Right lobe of liver (tissue), 4 donors: ENCODE measurements around the gene INVS.

Experiments used
- CTCF ChIP-seq, 4 donors: fragments of 200-600 bp in 3 of 4; fragments of 450-650 bp in 1 of 4; IDR thresholded peaks; one replicate each; pipeline versions ENCODE4 v1.5.1 to v1.8.0; 2016 to 2022; ENCODE audit warnings: antibody characterized with exemption in 4 of 4, mild to moderate bottlenecking in 2 of 4
- POLR2A ChIP-seq: fragments of 450-650 bp; IDR thresholded peaks from one replicate; pipeline ENCODE4 v1.6.1; 2017; ENCODE audit warnings: antibody characterized with exemption, mild to moderate bottlenecking
- donor health status: DM: no; HTN: no; CAD: no.
- donor health status: DM: no; HTN: no; CAD: no.
- donor health status: DM: no; HTN: yes; CAD: no.

GRCh38 chr9:100219347-100219746 is 120.3 kb downstream of the INVS start:
- TF ChIP-seq CTCF (IDR thresholded peaks at IDR 0.05) (no peak), POLR2A (no peak)
